KG1 (cell line): ENCODE results near the gene FBXO28.
"Not testable (repeated sequence)": the region's sequence is repeated elsewhere in the genome, so short reads cannot be mapped to it uniquely, and the experiment has no call there.

Source experiments
- DNase-seq: peaks from one replicate; lab custom pipeline; 2025; lab: John Stamatoyannopoulos, UW

FBXO28 gene

DNA sequence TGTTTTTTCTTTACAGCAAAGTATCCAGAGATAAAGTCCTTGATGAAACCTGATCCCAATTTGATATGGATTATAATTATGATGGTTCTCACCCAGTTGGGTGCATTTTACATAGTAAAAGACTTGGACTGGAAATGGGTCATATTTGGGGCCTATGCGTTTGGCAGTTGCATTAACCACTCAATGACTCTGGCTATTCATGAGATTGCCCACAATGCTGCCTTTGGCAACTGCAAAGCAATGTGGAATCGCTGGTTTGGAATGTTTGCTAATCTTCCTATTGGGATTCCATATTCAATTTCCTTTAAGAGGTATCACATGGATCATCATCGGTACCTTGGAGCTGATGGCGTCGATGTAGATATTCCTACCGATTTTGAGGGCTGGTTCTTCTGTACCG, 75.7 kb downstream of the FBXO28 start:
- no peak for DNase-seq

- DNase-seq, result no peak
Observed at GRCh38 chr1:224192082-224192788, 78.3 kb downstream of the FBXO28 start.

GRCh38 chr1:224193319-224193966, 79.5 kb downstream of the FBXO28 start:
- DNase-seq, result no peak

DNA sequence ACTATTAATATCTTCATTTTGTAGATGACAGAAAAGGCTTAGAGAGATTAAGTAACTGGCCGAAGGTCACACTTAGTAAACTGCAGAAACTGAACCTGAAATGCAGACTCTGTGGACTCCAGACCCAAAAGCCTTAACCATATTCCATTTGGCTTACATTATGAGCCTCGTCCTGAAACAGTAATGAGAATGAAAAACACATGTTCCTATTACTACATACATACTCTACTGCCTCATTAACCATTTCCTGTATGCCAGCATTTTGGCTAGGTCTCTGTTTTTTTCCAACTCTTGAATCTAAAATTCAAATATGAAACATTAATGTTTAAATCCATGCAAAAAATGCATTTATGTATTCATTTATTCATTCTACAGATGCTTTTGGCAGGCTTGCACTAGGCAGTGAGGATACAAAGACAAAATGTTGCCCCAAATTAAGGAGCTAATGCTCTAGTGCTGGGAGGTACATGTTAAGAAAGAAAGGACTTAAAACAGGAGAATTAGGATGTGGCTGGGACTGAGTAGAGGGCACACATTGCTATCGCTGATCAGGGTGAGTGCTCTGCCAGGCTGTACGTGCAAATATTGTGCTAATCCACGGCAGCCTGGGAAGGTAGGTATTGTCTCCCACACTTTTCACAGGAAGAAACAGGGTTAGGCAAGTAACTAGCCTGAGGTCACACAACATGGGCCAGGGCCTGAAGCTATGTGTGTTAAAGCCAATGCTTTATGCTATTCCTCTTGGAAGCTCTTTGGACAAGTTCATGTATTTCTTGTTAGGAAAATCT, 83.1 kb downstream of the FBXO28 start:
- DNase-seq, result no peak

DNA sequence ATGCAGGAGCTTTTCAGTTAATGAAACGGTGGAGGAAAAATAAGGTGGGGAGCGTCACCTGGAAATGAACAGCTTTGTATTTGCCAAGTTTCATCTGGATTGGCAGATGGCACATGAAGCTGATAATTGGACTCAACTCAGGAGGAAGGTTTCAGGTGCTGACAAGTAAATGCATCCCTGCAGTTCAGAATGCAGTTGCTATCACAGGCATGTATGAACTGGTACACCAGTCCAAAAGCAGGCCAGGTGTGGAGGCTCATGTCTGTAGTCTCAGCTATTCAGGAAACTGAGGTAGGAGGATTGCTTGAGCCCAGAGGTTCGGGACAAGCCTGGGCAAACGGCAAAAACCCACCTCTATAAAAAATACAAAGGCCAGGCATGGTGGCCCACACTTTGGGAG, 84.7 kb downstream of the FBXO28 start:
- no peak for DNase-seq

DNA sequence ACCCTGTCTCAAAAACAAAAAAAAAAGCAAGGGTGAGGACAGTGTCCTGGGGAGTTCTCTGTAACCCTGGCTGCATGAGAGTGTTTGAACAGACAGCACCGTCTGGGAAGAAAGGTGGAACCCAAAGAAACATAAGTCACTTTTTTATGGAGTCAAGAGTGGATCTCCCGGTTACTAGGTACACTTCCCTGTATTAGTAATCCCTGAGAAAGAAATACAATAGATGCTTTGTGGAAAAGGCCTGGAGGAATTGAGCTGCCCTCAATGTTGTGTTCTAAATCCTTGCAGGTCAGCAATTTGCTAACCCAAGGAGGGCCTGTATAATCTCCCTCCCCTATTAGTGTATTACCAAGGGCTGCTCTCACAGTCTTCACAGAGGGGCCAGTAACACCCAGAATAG, 85.8 kb downstream of the FBXO28 start:
- DNase-seq, result no peak

DNA sequence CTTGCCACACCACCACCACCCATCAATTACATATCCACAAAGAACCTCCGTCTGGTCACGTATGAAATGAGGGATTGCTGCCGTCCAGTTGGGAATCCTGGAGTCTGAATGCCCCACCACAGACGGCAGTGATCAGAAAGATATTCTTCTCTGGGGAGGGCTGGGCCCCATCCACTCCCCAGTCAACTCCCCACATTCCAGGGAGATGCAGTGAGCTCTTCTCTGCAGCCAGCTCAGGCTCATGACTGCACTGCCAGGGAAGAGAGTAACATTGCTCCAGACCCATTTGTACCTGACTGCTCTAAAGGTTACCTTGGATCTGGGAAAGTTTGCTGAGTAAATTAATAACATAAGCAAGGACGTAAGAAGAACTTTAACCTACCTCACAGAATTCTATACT, 87.5 kb downstream of the FBXO28 start:
- no peak for DNase-seq

GRCh38 chr1:224201853-224202252, 87.9 kb downstream of the FBXO28 start:
- no peak for DNase-seq

DNA sequence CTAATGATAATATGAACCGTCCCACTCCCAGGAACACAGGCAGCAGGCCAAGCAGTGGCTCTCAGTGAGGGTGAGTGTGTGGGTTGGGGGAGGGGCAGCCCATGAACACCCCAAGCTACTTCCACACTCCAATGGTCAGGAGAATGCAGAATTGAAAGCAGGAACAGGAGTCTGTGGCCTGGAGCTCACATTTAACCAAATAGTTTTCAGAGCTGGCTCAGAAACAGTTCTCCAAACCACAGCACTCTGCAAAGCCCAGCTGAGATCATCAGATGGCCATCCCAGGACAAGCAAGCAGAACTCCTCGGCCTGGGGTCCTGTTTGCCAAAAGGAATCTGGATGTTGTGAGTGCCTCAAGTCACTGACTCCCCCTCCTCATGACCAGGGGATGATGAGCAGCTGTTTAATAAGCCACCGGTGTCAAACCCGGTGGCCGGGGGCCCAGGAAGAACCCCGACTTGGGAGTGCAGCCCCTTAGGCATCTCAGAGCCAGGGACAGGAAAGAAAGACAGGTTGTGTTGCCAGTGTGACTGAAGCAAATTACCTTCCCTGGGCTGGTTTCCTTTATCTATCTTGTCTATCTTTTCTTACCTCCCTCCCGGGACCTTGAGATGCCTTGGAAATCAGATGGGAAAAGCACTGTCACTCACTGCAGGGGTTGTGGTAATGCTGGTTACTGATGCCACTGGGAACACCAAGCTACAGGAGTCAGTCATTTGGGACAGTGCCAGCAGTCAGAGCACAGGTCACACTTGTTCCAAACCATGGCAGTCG, 89.5 kb downstream of the FBXO28 start:
- DNase-seq, result no peak

DNA sequence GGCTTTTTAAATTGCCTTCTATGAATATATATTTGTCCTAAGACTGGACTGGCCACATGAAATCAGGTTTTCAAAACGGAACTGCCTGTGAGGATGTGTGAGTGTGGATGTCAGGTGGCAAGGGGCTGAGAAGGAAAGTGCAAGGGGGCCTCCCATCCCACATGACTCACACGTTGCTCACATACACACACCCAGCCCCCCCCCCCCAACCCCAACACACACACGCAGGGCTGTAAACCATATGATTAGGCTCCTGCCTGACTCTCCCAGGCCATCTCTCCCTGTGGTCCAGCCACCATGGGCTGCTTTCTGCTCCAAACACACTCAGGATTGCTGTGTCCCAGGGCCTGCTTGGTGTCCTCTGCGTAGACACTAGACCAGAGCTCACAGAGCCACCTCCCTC, 91.5 kb downstream of the FBXO28 start:
- DNase-seq, result peak; percentile 36

- not testable (repeated sequence) for DNase-seq
Observed at GRCh38 chr1:224205931-224206538, 92.1 kb downstream of the FBXO28 start.

- no peak for DNase-seq
Observed at GRCh38 chr1:224211206-224211962, 97.5 kb downstream of the FBXO28 start.
